ENCODE measurements around the gene MLX. TPM values are rescaled to one million over a fixed set of nuclear protein-coding genes. Genes with fewer than 3 reads are reported as not detected.
A peak's percentile ranks its signal among the peaks of the same experiment; 100 is the strongest.

Gene MLX
- total and polyA plus RNA-seq, 7 donors = 45.2 to 108 (median 67.9) TPM

GRCh38 chr17:42574463-42574862 lies 7.6 kb downstream of the MLX start:
- DNase-seq (no peak), ATAC-seq (no peak)
- intact Hi-C loops (cut with DNase I) = no loop called here
- H3K4me3 ChIP-seq = no peak overlapping the region
- H3K27me3 ChIP-seq (ENCODE audit: insufficient read depth in 3 of 3, low read length in 2 of 3) = no peaks in the 10 kb centered on the region
- peaks cover 11% of the 10 kb centered on the region for H3K4me1 ChIP-seq
- TF ChIP-seq CTCF (IDR thresholded peaks at IDR 0.05) = no peak
- 74 to 85% (median 75%) methylated on average over 3 of the region's 3 CpGs for WGBS, 3 donors
- H3K36me3 ChIP-seq (ENCODE audit: insufficient read depth in 1 of 2, low read depth in 1 of 2) = peaks cover 12 to 63% of the 10 kb centered on the region in 2 donors
- H3K9me3 ChIP-seq = no peaks in the 10 kb centered on the region
- H3K27ac ChIP-seq = no peak overlapping the region

DNA sequence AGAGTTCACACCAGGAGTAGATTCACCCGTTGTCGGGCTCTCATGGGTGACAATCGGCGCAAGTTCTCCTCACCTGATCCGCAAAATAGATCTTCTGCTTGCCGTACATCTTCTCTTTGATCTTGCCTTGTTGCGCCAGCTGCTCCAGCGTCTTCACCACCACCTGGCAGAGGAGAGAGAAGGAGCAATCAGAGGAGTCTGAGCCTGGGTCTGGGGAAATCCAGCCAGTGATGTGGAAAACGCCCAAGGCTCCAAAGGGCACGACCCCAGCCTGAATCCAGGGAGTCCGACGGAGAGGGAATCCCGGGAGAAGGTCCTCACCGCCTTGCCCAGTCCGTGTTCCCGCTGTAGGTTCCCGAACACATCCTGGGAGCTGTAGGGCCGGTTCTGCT lies 10.2 kb downstream of the MLX start:
- WGBS, 3 donors = 2 to 3% (median 3%) methylated on average over 17 to 18 of the region's 18 CpGs
- Histone ChIP-seq H3K4me3 (peak overlapping the region; percentile 88), H3K27ac (peak overlapping the region; percentile 86), H3K4me1 (peaks cover 11% of the 10 kb centered on the region), H3K27me3 (ENCODE audit: insufficient read depth in 3 of 3, low read length in 2 of 3) (no peaks in the 10 kb centered on the region), H3K36me3 (ENCODE audit: insufficient read depth in 1 of 2, low read depth in 1 of 2) (peaks cover 16 to 63% of the 10 kb centered on the region in 2 donors), H3K9me3 (no peaks in the 10 kb centered on the region)
- DNase-seq = no peak
- intact Hi-C loops (cut with DNase I) = loop anchor here (5.0 kb wide), 2 partner anchors 100 to 185 kb away; partner anchors contain the start of genes PLEKHH3 (in 1 of the 2) and RAMP2 (in 1 of the 2)
- ATAC-seq = no peak
- no peak for TF ChIP-seq CTCF (IDR thresholded peaks at IDR 0.05)

DNA sequence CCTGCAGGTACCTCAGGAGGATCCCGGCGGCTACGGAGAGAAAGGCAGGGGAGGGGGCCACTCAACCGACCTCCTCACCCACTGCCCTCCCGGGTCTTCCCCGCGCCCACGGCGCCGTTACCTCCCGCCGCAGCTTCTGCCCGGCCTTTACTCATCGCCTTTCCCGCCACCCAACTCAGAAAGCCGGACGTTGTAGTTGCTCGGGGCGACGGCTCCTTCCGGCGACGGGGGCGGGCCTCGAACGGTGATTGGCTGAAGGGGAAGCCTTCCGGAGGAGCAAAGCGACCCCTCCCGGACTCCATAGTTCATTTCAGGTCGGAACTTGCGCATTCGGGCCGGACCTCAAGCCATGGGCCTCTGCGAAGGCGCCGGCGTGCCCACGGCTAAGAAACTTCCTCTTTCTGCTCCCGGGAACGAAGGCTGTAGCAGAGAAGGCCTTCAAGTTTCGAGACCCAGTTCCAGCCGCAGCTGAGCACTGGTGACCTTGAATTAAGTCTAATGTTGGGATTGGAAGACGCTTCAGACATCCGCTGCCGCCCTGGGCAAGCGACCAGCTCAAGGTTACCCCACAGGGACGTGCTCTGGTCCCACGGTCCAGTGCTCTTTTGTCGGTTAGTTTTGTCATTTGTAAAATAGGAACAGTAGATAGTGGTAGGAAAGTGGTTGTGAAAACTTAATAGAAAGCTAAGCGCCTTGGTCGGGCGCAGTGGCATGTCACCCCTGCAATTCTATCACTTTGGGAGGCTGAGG lies 10.8 kb downstream of the MLX start, which contains the start of gene PSMC3IP:
Gene PSMC3IP, minus strand, starts transcription at position 198 of the 750 bp plus-strand sequence. Its CDS starts 43 bp downstream, at position 155.
- intact Hi-C loops (cut with DNase I) = loop anchor here (1.0 to 5.0 kb wide), 3 partner anchors 100 to 185 kb away; partner anchors contain the start of genes PLEKHH3 (in 1 of the 2) and RAMP2 (in 1 of the 2)
- H3K27me3 ChIP-seq (ENCODE audit: insufficient read depth in 3 of 3, low read length in 2 of 3) = no peaks in the 10 kb centered on the region
- ATAC-seq (peak; percentile 95 to 98 (median 96)), DNase-seq (peak; percentile 96 to 98)
- peaks cover 11% of the 10 kb centered on the region for H3K4me1 ChIP-seq
- H3K36me3 ChIP-seq (ENCODE audit: insufficient read depth in 1 of 2, low read depth in 1 of 2) = peaks cover 15 to 63% of the 10 kb centered on the region in 2 donors
- no peaks in the 10 kb centered on the region for H3K9me3 ChIP-seq
- WGBS, 3 donors = 0% methylated on average over 49 to 52 of the region's 52 CpGs
- peak within 1 kb of the TSS; percentile 88 for H3K4me3 ChIP-seq
- H3K27ac ChIP-seq = peak within 1 kb of the TSS; percentile 86
- peak; percentile 22 for TF ChIP-seq CTCF (IDR thresholded peaks at IDR 0.05)

- WGBS, 3 donors = 0 to 1% (median 1%) methylated on average over 20 of the region's 20 CpGs
- intact Hi-C loops (cut with DNase I) = loop anchor here (1.0 to 5.0 kb wide), 3 partner anchors 99 to 184 kb away; partner anchors contain the start of genes PLEKHH3 (in 1 of the 2) and RAMP2 (in 1 of the 2)
- Histone ChIP-seq H3K4me1 (peaks cover 11% of the 10 kb centered on the region), H3K27ac (peak overlapping the region; percentile 86), H3K36me3 (ENCODE audit: insufficient read depth in 1 of 2, low read depth in 1 of 2) (peaks cover 10 to 63% of the 10 kb centered on the region in 2 donors), H3K9me3 (no peaks in the 10 kb centered on the region), H3K4me3 (peak overlapping the region; percentile 88), H3K27me3 (ENCODE audit: insufficient read depth in 3 of 3, low read length in 2 of 3) (no peaks in the 10 kb centered on the region)
- DNase-seq (peak; percentile 75 to 81), ATAC-seq (peak; percentile 78 to 90 (median 84))
- TF ChIP-seq CTCF (IDR thresholded peaks at IDR 0.05) = peak; percentile 74
Measured at GRCh38 chr17:42578282-42578869, 11.5 kb downstream of the MLX start.
